HG02943 (cell line): ENCODE results near the gene C16orf46.

ENCODE experiments used
- ATAC-seq: cut with Tn5 transposase; IDR thresholded peaks from one replicate; pipeline ENCODE4 v1.9.1; 2021; ENCODE audit warnings: mild to moderate bottlenecking, low read depth, moderate library complexity; ENCODE audit not compliant: unreplicated experiment

The C16orf46 gene

GRCh38 chr16:81080233-81080632 lies 3.2 kb upstream of the C16orf46 start:
- no peak for ATAC-seq

- ATAC-seq: peak; percentile 82
Measured at GRCh38 chr16:81076566-81077075, 417 bp downstream of the C16orf46 start.

- no peak for ATAC-seq
Measured at GRCh38 chr16:81073560-81074330, 3.3 kb downstream of the C16orf46 start.

GRCh38 chr16:81071805-81072204 lies 5.2 kb downstream of the C16orf46 start:
- ATAC-seq: no peak

GRCh38 chr16:81070979-81071378 lies 6.1 kb downstream of the C16orf46 start:
- no peak for ATAC-seq

- no peak for ATAC-seq
Measured at GRCh38 chr16:81069063-81069462, 8.0 kb downstream of the C16orf46 start.

GRCh38 chr16:81067166-81067565 lies 9.9 kb downstream of the C16orf46 start:
- no peak for ATAC-seq

- ATAC-seq: no peak
Measured at GRCh38 chr16:81066681-81067080, 10.4 kb downstream of the C16orf46 start.

- no peak for ATAC-seq
Measured at GRCh38 chr16:81061871-81062608, 15.0 kb downstream of the C16orf46 start.

- no peak for ATAC-seq
Measured at GRCh38 chr16:81061307-81061640, 15.8 kb downstream of the C16orf46 start.

GRCh38 chr16:81060576-81061306 lies 16.3 kb downstream of the C16orf46 start:
- no peak for ATAC-seq

GRCh38 chr16:81053761-81054160 lies 23.3 kb downstream of the C16orf46 start:
- no peak for ATAC-seq

GRCh38 chr16:81042821-81043220 lies 34.2 kb downstream of the C16orf46 start:
- no peak for ATAC-seq

- no peak for ATAC-seq
Measured at GRCh38 chr16:81041696-81042095, 35.3 kb downstream of the C16orf46 start.

- no peak for ATAC-seq
Measured at GRCh38 chr16:81040842-81041241, 36.2 kb downstream of the C16orf46 start.

GRCh38 chr16:81040131-81040530 lies 36.9 kb downstream of the C16orf46 start:
- no peak for ATAC-seq

- ATAC-seq: no peak
Measured at GRCh38 chr16:81036751-81037350, 40.2 kb downstream of the C16orf46 start.

- peak; percentile 55 for ATAC-seq
Measured at GRCh38 chr16:81035975-81036750, 40.9 kb downstream of the C16orf46 start.

- ATAC-seq: peak; percentile 79
Measured at GRCh38 chr16:81035398-81035974, 41.6 kb downstream of the C16orf46 start, which contains the start of gene ATMIN. ATMIN (plus strand) TSS chr16:81035842; CDS start chr16:81035871, 29 bp downstream.
